Activated naive CD8-positive, alpha-beta T cell (primary cell): Measurements from ENCODE around the gene NFS1.
A peak's percentile ranks its signal among the peaks of the same experiment; 100 is the strongest.

Experiments
- H3K27ac Mint-ChIP-seq: one replicate; pipeline ENCODE4 v1.8.0; 2021; ENCODE audit warnings: mixed read lengths
- H3K27me3 Mint-ChIP-seq: one replicate; pipeline ENCODE4 v1.8.0; 2021; ENCODE audit warnings: mixed read lengths
- H3K36me3 Mint-ChIP-seq: one replicate; pipeline ENCODE4 v1.8.0; 2021; ENCODE audit warnings: mixed read lengths
- H3K4me1 Mint-ChIP-seq: one replicate; pipeline ENCODE4 v1.8.0; 2021; ENCODE audit warnings: low read depth, mixed read lengths
- H3K4me3 Mint-ChIP-seq: one replicate; pipeline ENCODE4 v1.8.0; 2021; ENCODE audit warnings: mild to moderate bottlenecking, mixed read lengths
- H3K9me3 Mint-ChIP-seq: one replicate; pipeline ENCODE4 v1.8.0; 2021; ENCODE audit warnings: low read depth, mixed read lengths

NFS1 gene

GRCh38 chr20:35681960-35682359 lies 17.2 kb downstream of the NFS1 start:
- Mint-ChIP-seq H3K27me3 (no peaks in the 10 kb centered on the region), H3K9me3 (no peaks in the 10 kb centered on the region), H3K4me1 (no peaks in the 10 kb centered on the region), H3K27ac (no peak overlapping the region), H3K36me3 (no peaks in the 10 kb centered on the region), H3K4me3 (no peak overlapping the region)

DNA sequence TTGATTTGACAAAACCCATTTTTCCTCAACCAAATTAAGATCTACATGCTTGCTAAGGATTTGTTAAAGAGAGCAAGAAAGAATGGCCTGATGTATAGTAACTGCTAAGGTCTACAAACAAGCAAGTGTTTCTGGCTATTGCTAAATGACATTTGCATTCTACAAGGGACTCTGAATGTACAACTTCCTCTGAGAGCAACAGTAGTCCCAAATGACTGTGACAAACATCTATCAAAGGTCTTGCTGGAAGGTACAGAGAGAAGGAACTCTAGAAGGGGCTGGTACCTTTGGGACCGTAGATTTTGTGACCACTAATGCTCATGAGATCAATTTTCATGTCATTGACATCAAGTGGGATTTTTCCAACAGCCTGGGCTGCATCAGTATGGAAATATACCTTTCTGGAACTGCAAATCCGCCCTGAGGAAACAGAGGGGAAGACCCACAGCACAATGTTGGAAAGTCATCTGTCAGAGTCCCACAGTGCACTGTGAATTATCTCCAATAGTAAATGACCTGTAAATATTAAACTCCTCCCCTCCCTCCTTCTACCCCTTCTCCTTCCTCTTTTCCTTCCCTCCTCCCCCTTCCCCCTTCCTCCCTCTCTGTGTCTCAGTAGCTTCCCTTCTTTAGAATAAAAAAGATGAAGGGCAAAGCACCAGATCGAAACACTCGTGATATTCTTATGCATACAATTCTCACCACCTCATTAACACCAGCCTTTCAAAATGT lies 18.5 kb downstream of the NFS1 start:
- Mint-ChIP-seq H3K27me3 (no peaks in the 10 kb centered on the region), H3K4me3 (no peak overlapping the region), H3K27ac (no peak overlapping the region), H3K36me3 (no peaks in the 10 kb centered on the region), H3K4me1 (no peaks in the 10 kb centered on the region), H3K9me3 (no peaks in the 10 kb centered on the region)

GRCh38 chr20:35674921-35675320 lies 24.2 kb downstream of the NFS1 start:
- Mint-ChIP-seq H3K9me3 (no peaks in the 10 kb centered on the region), H3K27ac (no peak overlapping the region), H3K4me3 (no peak overlapping the region), H3K36me3 (peaks cover 2% of the 10 kb centered on the region), H3K4me1 (no peaks in the 10 kb centered on the region), H3K27me3 (no peaks in the 10 kb centered on the region)

DNA sequence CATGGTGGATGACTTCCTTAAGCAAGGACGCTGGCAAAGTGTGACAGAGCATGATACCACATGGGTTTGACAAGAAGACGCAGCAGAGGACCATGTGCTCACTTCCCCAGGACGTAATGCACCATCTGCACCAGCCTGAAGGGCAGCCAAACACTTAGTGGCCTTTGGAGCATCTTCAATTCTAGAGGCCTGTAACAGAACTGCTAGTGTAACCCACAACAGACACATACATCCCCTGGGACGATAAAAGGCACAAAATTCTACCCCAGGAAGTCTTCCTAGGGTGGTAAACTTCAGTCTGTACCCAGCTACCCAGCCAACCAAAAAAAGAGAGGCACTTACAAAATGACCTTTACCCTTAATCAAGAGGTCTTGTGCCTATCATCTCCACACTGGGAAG lies 25.3 kb downstream of the NFS1 start:
- H3K36me3 Mint-ChIP-seq: peaks cover 3% of the 10 kb centered on the region
- H3K27ac Mint-ChIP-seq: no peak overlapping the region
- H3K4me3 Mint-ChIP-seq: no peak overlapping the region
- H3K27me3 Mint-ChIP-seq: no peaks in the 10 kb centered on the region
- H3K9me3 Mint-ChIP-seq: no peaks in the 10 kb centered on the region
- no peaks in the 10 kb centered on the region for H3K4me1 Mint-ChIP-seq

- no peak overlapping the region for H3K27ac Mint-ChIP-seq
- H3K27me3 Mint-ChIP-seq: no peaks in the 10 kb centered on the region
- H3K9me3 Mint-ChIP-seq: no peaks in the 10 kb centered on the region
- H3K4me3 Mint-ChIP-seq: no peak overlapping the region
- H3K36me3 Mint-ChIP-seq: peaks cover 11% of the 10 kb centered on the region
- peaks cover 3% of the 10 kb centered on the region for H3K4me1 Mint-ChIP-seq
Observed at GRCh38 chr20:35669681-35670080, 29.5 kb downstream of the NFS1 start.

GRCh38 chr20:35669221-35669620 lies 29.9 kb downstream of the NFS1 start:
- H3K4me3 Mint-ChIP-seq: no peak overlapping the region
- H3K4me1 Mint-ChIP-seq: peaks cover 3% of the 10 kb centered on the region
- peaks cover 11% of the 10 kb centered on the region for H3K36me3 Mint-ChIP-seq
- H3K27ac Mint-ChIP-seq: no peak overlapping the region
- no peaks in the 10 kb centered on the region for H3K27me3 Mint-ChIP-seq
- H3K9me3 Mint-ChIP-seq: no peaks in the 10 kb centered on the region

- Mint-ChIP-seq H3K27me3 (no peaks in the 10 kb centered on the region), H3K36me3 (peaks cover 15% of the 10 kb centered on the region), H3K4me1 (peaks cover 26% of the 10 kb centered on the region), H3K4me3 (no peak overlapping the region), H3K9me3 (no peaks in the 10 kb centered on the region), H3K27ac (no peak overlapping the region)
Observed at GRCh38 chr20:35665949-35666288, 33.2 kb downstream of the NFS1 start.

DNA sequence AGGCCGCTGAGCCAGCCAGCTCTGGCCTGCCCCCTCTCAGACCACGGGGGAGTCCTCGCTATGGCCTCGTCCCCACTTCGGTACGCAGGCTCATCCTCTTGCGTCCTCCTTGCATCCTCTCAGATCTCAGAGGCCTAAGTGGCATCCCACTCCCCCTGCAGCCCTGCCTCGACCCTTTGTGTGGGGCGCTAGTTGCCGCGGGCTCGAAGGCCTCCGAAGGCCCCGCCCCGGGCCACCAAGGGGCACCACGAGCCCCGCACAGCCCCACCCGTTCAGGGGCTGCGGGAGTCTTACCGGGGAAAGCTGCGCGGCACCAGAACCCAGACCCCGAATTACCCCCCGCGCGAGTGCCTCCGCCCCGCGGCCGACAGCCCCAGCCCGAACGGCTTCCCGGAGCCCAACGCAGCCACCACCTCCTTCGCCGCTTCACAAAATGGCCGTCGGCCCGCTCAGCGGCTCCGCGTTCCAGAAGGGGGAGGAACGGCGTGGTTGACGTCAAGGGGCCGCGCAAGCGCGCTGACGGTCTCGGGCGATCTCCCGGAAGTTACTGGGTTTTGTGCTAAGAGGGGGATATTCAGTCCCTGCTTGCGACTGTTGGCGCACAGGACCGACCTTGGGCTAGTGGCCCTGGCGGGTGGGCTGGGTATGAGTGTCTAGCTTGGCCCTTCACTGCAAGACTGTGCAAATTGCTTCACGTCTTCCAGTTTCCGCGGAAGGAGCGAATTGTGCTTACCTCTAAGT lies 34.5 kb downstream of the NFS1 start, which contains the start of the genes CPNE1 and RBM12:
CPNE1 (minus strand) TSS at position 435 of the 741 bp plus-strand sequence. CDS start 31,977 bp downstream, outside the sequence.
RBM12 (minus strand) TSS at position 435 of the 741 bp plus-strand sequence. CDS start 9,578 bp downstream, outside the sequence.
- Mint-ChIP-seq H3K9me3 (no peaks in the 10 kb centered on the region), H3K27me3 (no peaks in the 10 kb centered on the region), H3K36me3 (peaks cover 13% of the 10 kb centered on the region), H3K4me1 (peaks cover 39% of the 10 kb centered on the region), H3K4me3 (peak within 1 kb of the TSS; percentile 96), H3K27ac (peak within 1 kb of the TSS; percentile 100)

GRCh38 chr20:35663516-35664465 lies 35.4 kb downstream of the NFS1 start:
- Mint-ChIP-seq H3K36me3 (peaks cover 13% of the 10 kb centered on the region), H3K4me1 (peaks cover 46% of the 10 kb centered on the region), H3K9me3 (no peaks in the 10 kb centered on the region), H3K27ac (peak overlapping the region; percentile 100), H3K4me3 (peak overlapping the region; percentile 96), H3K27me3 (no peaks in the 10 kb centered on the region)

- H3K9me3 Mint-ChIP-seq: no peaks in the 10 kb centered on the region
- peaks cover 55% of the 10 kb centered on the region for H3K4me1 Mint-ChIP-seq
- H3K36me3 Mint-ChIP-seq: peaks cover 6% of the 10 kb centered on the region
- H3K27ac Mint-ChIP-seq: peak overlapping the region; percentile 100
- H3K27me3 Mint-ChIP-seq: no peaks in the 10 kb centered on the region
- peak overlapping the region; percentile 96 for H3K4me3 Mint-ChIP-seq
Observed at GRCh38 chr20:35662551-35662950, 36.6 kb downstream of the NFS1 start.

DNA sequence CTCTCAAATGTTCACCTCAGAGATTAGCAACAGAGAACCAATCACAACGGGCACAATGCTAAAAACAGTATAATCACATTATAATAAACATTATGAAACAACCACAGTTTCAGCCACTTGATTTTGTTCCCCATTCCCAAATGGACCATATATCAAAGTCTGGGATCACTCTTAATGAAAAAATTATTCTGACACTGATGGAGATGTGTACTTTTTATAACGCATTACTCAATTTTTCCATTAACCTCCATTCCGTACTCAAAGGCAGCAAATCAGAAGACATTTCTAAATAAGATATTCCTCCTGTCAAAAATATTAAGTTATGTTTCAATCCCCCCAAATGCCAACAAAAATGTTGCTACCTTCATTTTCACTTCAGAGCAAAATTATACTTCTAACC lies 37.2 kb downstream of the NFS1 start:
- Mint-ChIP-seq H3K27ac (peak overlapping the region; percentile 100), H3K9me3 (no peaks in the 10 kb centered on the region), H3K36me3 (peaks cover 10% of the 10 kb centered on the region), H3K4me3 (peak overlapping the region; percentile 96), H3K27me3 (no peaks in the 10 kb centered on the region), H3K4me1 (peaks cover 62% of the 10 kb centered on the region)

GRCh38 chr20:35661053-35661452 lies 38.1 kb downstream of the NFS1 start:
- no peaks in the 10 kb centered on the region for H3K9me3 Mint-ChIP-seq
- peak overlapping the region; percentile 96 for H3K4me3 Mint-ChIP-seq
- H3K4me1 Mint-ChIP-seq: peaks cover 68% of the 10 kb centered on the region
- H3K27ac Mint-ChIP-seq: peak overlapping the region; percentile 100
- peaks cover 10% of the 10 kb centered on the region for H3K36me3 Mint-ChIP-seq
- no peaks in the 10 kb centered on the region for H3K27me3 Mint-ChIP-seq

DNA sequence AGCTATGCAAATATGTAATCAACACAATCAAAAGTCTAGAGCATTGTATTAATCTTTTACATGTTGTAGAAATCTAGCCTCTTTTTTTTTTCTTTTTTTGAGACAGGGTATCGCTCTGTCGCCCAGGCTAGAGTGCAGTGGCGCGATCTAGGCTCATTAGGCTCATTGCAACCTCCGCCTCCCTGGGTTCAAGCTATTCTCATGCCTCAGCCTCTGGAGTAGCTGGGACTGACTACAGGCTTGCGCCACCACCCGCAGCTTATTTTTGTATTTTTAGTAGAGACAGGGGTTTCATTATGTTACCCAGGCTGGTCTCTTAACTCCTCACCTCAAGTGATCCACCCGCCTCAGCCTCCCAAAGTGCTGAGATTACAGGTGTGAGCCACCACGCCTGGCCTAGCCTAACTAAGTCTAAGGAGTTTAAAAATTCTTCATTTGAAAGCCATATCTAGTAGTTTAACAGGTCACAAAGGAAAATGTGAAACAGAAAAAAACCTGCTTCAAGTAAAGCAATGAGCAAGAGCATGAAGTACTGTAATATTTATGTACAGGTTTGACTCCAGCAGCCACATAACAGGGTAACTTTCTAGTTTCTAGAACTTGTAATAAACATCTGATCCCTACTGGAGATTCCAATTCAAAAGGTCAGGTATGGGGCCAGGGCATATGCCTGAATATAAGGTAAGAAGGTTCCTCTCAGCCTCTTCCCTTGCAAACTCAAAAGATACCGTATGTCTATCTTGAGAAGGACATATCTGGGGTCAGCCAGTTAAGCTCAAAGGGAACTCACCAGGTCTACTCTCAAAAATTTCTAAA lies 38.8 kb downstream of the NFS1 start:
- no peaks in the 10 kb centered on the region for H3K27me3 Mint-ChIP-seq
- peak overlapping the region; percentile 100 for H3K27ac Mint-ChIP-seq
- peaks cover 68% of the 10 kb centered on the region for H3K4me1 Mint-ChIP-seq
- H3K9me3 Mint-ChIP-seq: no peaks in the 10 kb centered on the region
- H3K36me3 Mint-ChIP-seq: peaks cover 10% of the 10 kb centered on the region
- peak overlapping the region; percentile 96 for H3K4me3 Mint-ChIP-seq

DNA sequence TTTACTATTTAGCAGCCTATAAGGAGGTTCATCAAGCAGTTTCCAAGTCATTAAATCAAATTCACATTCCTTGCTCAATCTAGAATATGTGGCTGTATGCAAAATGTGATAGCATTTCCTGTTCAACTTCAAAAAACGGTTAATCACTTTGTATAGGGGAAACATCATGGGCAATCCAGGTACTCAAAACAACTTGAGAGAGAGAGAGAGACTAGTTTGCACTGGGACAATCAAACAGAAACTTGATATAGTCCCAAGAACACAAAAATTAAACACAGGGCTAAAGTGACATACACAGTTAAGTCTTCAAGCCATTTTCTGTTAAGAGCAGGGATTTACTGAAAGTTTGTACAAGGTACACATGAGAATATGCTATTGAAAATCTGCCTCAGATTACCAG lies 41.9 kb downstream of the NFS1 start:
- no peaks in the 10 kb centered on the region for H3K9me3 Mint-ChIP-seq
- peak overlapping the region; percentile 74 for H3K4me3 Mint-ChIP-seq
- H3K27ac Mint-ChIP-seq: peak overlapping the region; percentile 86
- H3K4me1 Mint-ChIP-seq: peaks cover 57% of the 10 kb centered on the region
- H3K27me3 Mint-ChIP-seq: no peaks in the 10 kb centered on the region
- H3K36me3 Mint-ChIP-seq: peaks cover 10% of the 10 kb centered on the region
